Measurements from ENCODE around the gene FRAT1. TPM values are rescaled to one million over a fixed set of nuclear protein-coding genes. Genes with fewer than 3 reads are reported as not detected.

The FRAT1 gene
- total RNA-seq, 4 donors from 2014 or later: 5.8 to 15.7 (median 10.3) TPM

- Histone ChIP-seq H3K4me3 (no peak overlapping the region), H3K27ac (no peak overlapping the region), H3K27me3 (no peaks in the 10 kb centered on the region), H3K36me3 (no peaks in the 10 kb centered on the region), H3K4me1 (no peaks in the 10 kb centered on the region), H3K9me3 (no peaks in the 10 kb centered on the region)
- in situ Hi-C loops (cut with MboI; ENCODE audit: low pct_ligation_motif_present in 1 of 4, low pct_unique_long_range_greater_than_20kb in 1 of 4, low sequenced_read_pairs in 3 of 4): loop anchor here in 2 of 4 donors (10.0 to 25.0 kb wide), 3 partner anchors 72 to 294 kb away; no protein-coding TSS in a partner anchor
- 90% methylated on average over 6 of the region's 6 CpGs; no CpG with 5 or more reads in 1 of the 2 donors for WGBS, 2 donors (ENCODE audit: low coverage in 1 of 2)
- intact Hi-C loops (cut with DNase I; ENCODE audit: low total_unique reads): loop anchor here (5.0 kb wide), 1 partner anchor 74 kb away; no protein-coding TSS in a partner anchor
- TF ChIP-seq EP300 (IDR thresholded peaks at IDR 0.05; ENCODE audit: low read depth): no peak
- no peak for TF ChIP-seq POLR2AphosphoS5 (IDR thresholded peaks at IDR 0.05)
- TF ChIP-seq, protein P1, sequence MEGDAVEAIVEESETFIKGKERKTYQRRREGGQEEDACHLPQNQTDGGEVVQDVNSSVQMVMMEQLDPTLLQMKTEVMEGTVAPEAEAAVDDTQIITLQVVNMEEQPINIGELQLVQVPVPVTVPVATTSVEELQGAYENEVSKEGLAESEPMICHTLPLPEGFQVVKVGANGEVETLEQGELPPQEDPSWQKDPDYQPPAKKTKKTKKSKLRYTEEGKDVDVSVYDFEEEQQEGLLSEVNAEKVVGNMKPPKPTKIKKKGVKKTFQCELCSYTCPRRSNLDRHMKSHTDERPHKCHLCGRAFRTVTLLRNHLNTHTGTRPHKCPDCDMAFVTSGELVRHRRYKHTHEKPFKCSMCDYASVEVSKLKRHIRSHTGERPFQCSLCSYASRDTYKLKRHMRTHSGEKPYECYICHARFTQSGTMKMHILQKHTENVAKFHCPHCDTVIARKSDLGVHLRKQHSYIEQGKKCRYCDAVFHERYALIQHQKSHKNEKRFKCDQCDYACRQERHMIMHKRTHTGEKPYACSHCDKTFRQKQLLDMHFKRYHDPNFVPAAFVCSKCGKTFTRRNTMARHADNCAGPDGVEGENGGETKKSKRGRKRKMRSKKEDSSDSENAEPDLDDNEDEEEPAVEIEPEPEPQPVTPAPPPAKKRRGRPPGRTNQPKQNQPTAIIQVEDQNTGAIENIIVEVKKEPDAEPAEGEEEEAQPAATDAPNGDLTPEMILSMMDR (IDR thresholded peaks at IDR 0.05): no peak
- TF ChIP-seq POLR2A (IDR thresholded peaks at IDR 0.05): no peak
- no peak for DNase-seq
Measured at GRCh38 chr10:97356318-97356914, 37.3 kb downstream of the FRAT1 start.

DNA sequence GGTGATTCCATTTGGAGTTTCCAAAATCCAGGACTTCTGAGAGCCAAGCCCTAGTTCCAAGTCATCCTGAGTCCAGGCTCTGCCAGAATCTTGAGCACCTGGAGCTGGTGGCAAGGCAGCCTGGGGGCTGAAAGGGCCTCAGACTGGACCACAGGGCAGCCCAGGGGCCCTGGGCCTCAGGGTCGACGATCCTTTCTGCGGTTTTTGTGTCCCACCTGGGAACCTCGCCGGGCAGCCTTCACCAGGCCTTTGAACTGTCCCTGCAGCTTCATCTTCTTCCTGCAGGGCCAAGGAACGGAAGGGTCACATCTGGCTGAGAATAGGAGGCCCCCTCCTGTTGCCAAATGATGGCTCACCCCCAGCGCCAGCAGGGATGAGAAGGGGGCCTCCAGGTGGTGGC, 37.8 kb downstream of the FRAT1 start:
- no peak for TF ChIP-seq POLR2AphosphoS5 (IDR thresholded peaks at IDR 0.05)
- TF ChIP-seq, protein P1 (IDR thresholded peaks at IDR 0.05): no peak
- TF ChIP-seq EP300 (IDR thresholded peaks at IDR 0.05; ENCODE audit: low read depth): no peak
- no peak for TF ChIP-seq POLR2A (IDR thresholded peaks at IDR 0.05)
- Histone ChIP-seq H3K27ac (no peak overlapping the region), H3K4me1 (no peaks in the 10 kb centered on the region), H3K36me3 (no peaks in the 10 kb centered on the region), H3K27me3 (no peaks in the 10 kb centered on the region), H3K4me3 (no peak overlapping the region), H3K9me3 (no peaks in the 10 kb centered on the region)
- in situ Hi-C loops (cut with MboI; ENCODE audit: low pct_ligation_motif_present in 1 of 4, low pct_unique_long_range_greater_than_20kb in 1 of 4, low sequenced_read_pairs in 3 of 4) (loop anchor here in 2 of 4 donors (10.0 to 25.0 kb wide), 3 partner anchors 72 to 295 kb away; no protein-coding TSS in a partner anchor), intact Hi-C loops (cut with DNase I; ENCODE audit: low total_unique reads) (loop anchor here (5.0 kb wide), 1 partner anchor 75 kb away; no protein-coding TSS in a partner anchor)
- 100% methylated on average over 3 of the region's 7 CpGs; no CpG with 5 or more reads in 1 of the 2 donors for WGBS, 2 donors (ENCODE audit: low coverage in 1 of 2)
- no peak for DNase-seq

GRCh38 chr10:97358349-97358748, 39.3 kb downstream of the FRAT1 start:
- no peaks in the 10 kb centered on the region for H3K9me3 ChIP-seq
- DNase-seq: no peak
- H3K36me3 ChIP-seq: no peaks in the 10 kb centered on the region
- TF ChIP-seq POLR2A (IDR thresholded peaks at IDR 0.05) (no peak), POLR2AphosphoS5 (IDR thresholded peaks at IDR 0.05) (no peak), EP300 (IDR thresholded peaks at IDR 0.05; ENCODE audit: low read depth) (no peak)
- TF ChIP-seq, protein P1 (IDR thresholded peaks at IDR 0.05): no peak
- no peaks in the 10 kb centered on the region for H3K27me3 ChIP-seq
- intact Hi-C loops (cut with DNase I; ENCODE audit: low total_unique reads) (loop anchor here (5.0 kb wide), 1 partner anchor 76 kb away; no protein-coding TSS in a partner anchor), in situ Hi-C loops (cut with MboI; ENCODE audit: low pct_ligation_motif_present in 1 of 4, low pct_unique_long_range_greater_than_20kb in 1 of 4, low sequenced_read_pairs in 3 of 4) (loop anchor here in 2 of 4 donors (10.0 to 25.0 kb wide), 3 partner anchors 74 to 296 kb away; no protein-coding TSS in a partner anchor)
- no peaks in the 10 kb centered on the region for H3K4me1 ChIP-seq
- WGBS, 2 donors (ENCODE audit: low coverage in 1 of 2): 75 to 94% methylated on average over 2 to 4 of the region's 4 CpGs
- H3K27ac ChIP-seq: no peak overlapping the region
- H3K4me3 ChIP-seq: no peak overlapping the region

- no peaks in the 10 kb centered on the region for H3K4me1 ChIP-seq
- no peak overlapping the region for H3K27ac ChIP-seq
- H3K4me3 ChIP-seq: no peak overlapping the region
- WGBS, 2 donors (ENCODE audit: low coverage in 1 of 2): 78% methylated on average over 3 of the region's 3 CpGs; no CpG with 5 or more reads in 1 of the 2 donors
- no peaks in the 10 kb centered on the region for H3K36me3 ChIP-seq
- no peaks in the 10 kb centered on the region for H3K27me3 ChIP-seq
- in situ Hi-C loops (cut with MboI; ENCODE audit: low pct_ligation_motif_present in 1 of 4, low pct_unique_long_range_greater_than_20kb in 1 of 4, low sequenced_read_pairs in 3 of 4) (loop anchor here in 2 of 4 donors (10.0 to 25.0 kb wide), 3 partner anchors 74 to 296 kb away; no protein-coding TSS in a partner anchor), intact Hi-C loops (cut with DNase I; ENCODE audit: low total_unique reads) (loop anchor here (5.0 kb wide), 1 partner anchor 76 kb away; no protein-coding TSS in a partner anchor)
- H3K9me3 ChIP-seq: no peaks in the 10 kb centered on the region
- DNase-seq: no peak
- TF ChIP-seq, protein P1 (IDR thresholded peaks at IDR 0.05): no peak
- TF ChIP-seq POLR2A (IDR thresholded peaks at IDR 0.05) (no peak), EP300 (IDR thresholded peaks at IDR 0.05; ENCODE audit: low read depth) (no peak), POLR2AphosphoS5 (IDR thresholded peaks at IDR 0.05) (no peak)
Measured at GRCh38 chr10:97358781-97359180, 39.7 kb downstream of the FRAT1 start.

Measured in transverse colon (tissue), 4 donors.